GM20431 (cell line): ENCODE measurements around the gene PPP1R14B.

Experiments used
- in situ Hi-C: fragments of 300-500 bp; cut with MseI, MboI; formaldehyde crosslinking; loops from one replicate; pipeline ENCODE4 v1.15.0; 2020; ENCODE audit warnings: low sequenced_read_pairs; ENCODE audit not compliant: unreplicated experiment

Gene PPP1R14B

GRCh38 chr11:64262271-64263002, 15.7 kb upstream of the PPP1R14B start:
- in situ Hi-C loops, result no loop called here

- in situ Hi-C loops, result no loop called here
Observed at GRCh38 chr11:64261556-64262080, 14.9 kb upstream of the PPP1R14B start.

- in situ Hi-C loops, result no loop called here
Observed at GRCh38 chr11:64260147-64260708, 13.5 kb upstream of the PPP1R14B start.

- in situ Hi-C loops, result no loop called here
Observed at GRCh38 chr11:64259533-64260067, 12.9 kb upstream of the PPP1R14B start.

GRCh38 chr11:64258946-64259532, 12.3 kb upstream of the PPP1R14B start:
- in situ Hi-C loops, result no loop called here

- in situ Hi-C loops, result no loop called here
Observed at GRCh38 chr11:64258356-64258755, 11.6 kb upstream of the PPP1R14B start.

- in situ Hi-C loops, result no loop called here
Observed at GRCh38 chr11:64256300-64256699, 9.6 kb upstream of the PPP1R14B start.

GRCh38 chr11:64255135-64256128, 8.7 kb upstream of the PPP1R14B start:
- in situ Hi-C loops, result no loop called here

- in situ Hi-C loops, result no loop called here
Observed at GRCh38 chr11:64254326-64254725, 7.6 kb upstream of the PPP1R14B start.

GRCh38 chr11:64253481-64253880, 6.7 kb upstream of the PPP1R14B start:
- in situ Hi-C loops, result no loop called here

- in situ Hi-C loops, result no loop called here
Observed at GRCh38 chr11:64253043-64253442, 6.3 kb upstream of the PPP1R14B start.

- in situ Hi-C loops, result no loop called here
Observed at GRCh38 chr11:64252003-64252872, 5.5 kb upstream of the PPP1R14B start.

GRCh38 chr11:64251753-64252002, 4.9 kb upstream of the PPP1R14B start:
- in situ Hi-C loops, result no loop called here

GRCh38 chr11:64251016-64251752, 4.4 kb upstream of the PPP1R14B start, which contains the start of gene PLCB3:
TSS of gene PLCB3 (plus strand) at chr11:64251530. CDS start at chr11:64251650, 120 bp downstream.
- in situ Hi-C loops, result no loop called here

GRCh38 chr11:64250415-64251015, 3.8 kb upstream of the PPP1R14B start:
- in situ Hi-C loops, result no loop called here

GRCh38 chr11:64249563-64250414, 3.0 kb upstream of the PPP1R14B start:
- in situ Hi-C loops, result no loop called here

- in situ Hi-C loops, result no loop called here
Observed at GRCh38 chr11:64249038-64249437, 2.3 kb upstream of the PPP1R14B start.
